Measurements from ENCODE around the gene NDUFA8. TPM values are rescaled to one million over a fixed set of nuclear protein-coding genes. Genes with fewer than 3 reads are reported as not detected.

The NDUFA8 gene
- polyA plus RNA-seq, 1 of the 3 experiments (the other 2 are of a cell fraction): 116 TPM

- Histone ChIP-seq H3K9ac (no peak overlapping the region), H3K27me3 (ENCODE audit: insufficient read depth) (no peaks in the 10 kb centered on the region), H3K4me2 (no peak overlapping the region), H3K4me3 (ENCODE audit: low read depth in 2 of 2, low read length in 1 of 2) (no peak overlapping the region), H3F3A (replicated peaks; ENCODE audit: insufficient read depth) (peaks cover 2% of the 10 kb centered on the region), H3K9me2 (no peaks in the 10 kb centered on the region), H3K4me1 (ENCODE audit: control insufficient read depth in 1 of 2, insufficient read depth in 2 of 2, low read depth in 1 of 2, low read length in 1 of 2) (no peaks in the 10 kb centered on the region), H4K20me1 (ENCODE audit: insufficient read depth) (peaks cover 21% of the 10 kb centered on the region; the same call in 1 of the 2 replicates), H2AFZ (ENCODE audit: low read depth) (no peak overlapping the region), H3K79me2 (ENCODE audit: insufficient read depth) (peaks cover 53% of the 10 kb centered on the region), H3K36me3 (replicated peaks in 1 of 2; ENCODE audit: control insufficient read depth in 1 of 2, insufficient read depth in 2 of 2, low read length in 1 of 2) (peaks cover 16 to 28% of the 10 kb centered on the region in 2 experiments), H3K27ac (ENCODE audit: low read depth in 2 of 2, low read length in 1 of 2) (no peak overlapping the region), H3K9me3 (no peaks in the 10 kb centered on the region)
- ChIA-PET CTCF (interaction anchor here (3.3 to 8.8 kb wide), 2 partner anchors 28 to 199 kb away, joined by 14 to 46 read pairs; no protein-coding TSS in a partner anchor), POLR2A (no interaction called here)
- WGBS (ENCODE audit: low lambda C conversion rate): 83% methylated on average over 4 of the region's 4 CpGs
- no peak for DNase-seq
- TF ChIP-seq POLR2AphosphoS5 (IDR thresholded peaks at IDR 0.05; ENCODE audit: low read depth, low read length) (no peak), MEF2A (IDR thresholded peaks at IDR 0.05; ENCODE audit: borderline replicate concordance, low read depth) (no peak), EP300 (IDR thresholded peaks at IDR 0.05; ENCODE audit: borderline replicate concordance in 1 of 2, low read depth in 1 of 2, low read length in 1 of 2) (no peak), NRF1 (IDR thresholded peaks at IDR 0.05; ENCODE audit: low read depth, low read length) (no peak), MAX (IDR thresholded peaks at IDR 0.05; ENCODE audit: low read depth) (no peak), TAF1 (IDR thresholded peaks at IDR 0.05; ENCODE audit: borderline replicate concordance, low read depth, low read length) (no peak), NFIC (IDR thresholded peaks at IDR 0.05; ENCODE audit: borderline replicate concordance) (no peak), RXRA (IDR thresholded peaks at IDR 0.05; ENCODE audit: borderline replicate concordance, low read depth) (no peak), TCF12 (IDR thresholded peaks at IDR 0.05) (no peak), MXI1 (IDR thresholded peaks at IDR 0.05; ENCODE audit: low read depth, low read length) (no peak), PBX3 (IDR thresholded peaks at IDR 0.05) (no peak), ELF1 (IDR thresholded peaks at IDR 0.05) (no peak)
These were observed 8.2 kb downstream of the NDUFA8 start for GRCh38 chr9:122151267-122151828.

- no peaks in the 10 kb centered on the region for H3K27me3 ChIP-seq (ENCODE audit: insufficient read depth)
- no peak for DNase-seq
- no peak for TF ChIP-seq CTCF (IDR thresholded peaks at IDR 0.05)
- no peak for TF ChIP-seq NRF1 (IDR thresholded peaks at IDR 0.05; ENCODE audit: low read depth, low read length)
- no peak for TF ChIP-seq RFX5 (IDR thresholded peaks at IDR 0.05; ENCODE audit: low read length)
- TF ChIP-seq POLR2AphosphoS5 (IDR thresholded peaks at IDR 0.05; ENCODE audit: low read depth, low read length): no peak
- no peak for TF ChIP-seq USF2 (IDR thresholded peaks at IDR 0.05; ENCODE audit: borderline replicate concordance, low read depth, low read length)
- TF ChIP-seq TCF12 (IDR thresholded peaks at IDR 0.05): no peak
- no peak overlapping the region for H2AFZ ChIP-seq (ENCODE audit: low read depth)
- no peak overlapping the region for H3K9ac ChIP-seq
- ChIA-PET CTCF (interaction anchor here (1.1 to 3.8 kb wide), 9 partner anchors 10 to 205 kb away, joined by 3 to 20 read pairs (median 8); partner anchors contain the start of genes MORN5 and NDUFA8), POLR2A (interaction anchor here (0.7 kb wide), 1 partner anchor 14 kb away, joined by 3 read pairs; the partner anchor contains the start of gene MORN5)
- no peaks in the 10 kb centered on the region for H3K4me1 ChIP-seq (ENCODE audit: control insufficient read depth in 1 of 2, insufficient read depth in 2 of 2, low read depth in 1 of 2, low read length in 1 of 2)
- no peaks in the 10 kb centered on the region for H3K9me2 ChIP-seq
- H4K20me1 ChIP-seq (ENCODE audit: insufficient read depth): no peaks in the 10 kb centered on the region
- H3K79me2 ChIP-seq (ENCODE audit: insufficient read depth): peaks cover 7% of the 10 kb centered on the region; the same call in 1 of the 2 replicates
- no peak overlapping the region for H3K27ac ChIP-seq (ENCODE audit: low read depth in 2 of 2, low read length in 1 of 2)
- H3K4me2 ChIP-seq: no peak overlapping the region
- H3K4me3 ChIP-seq (ENCODE audit: low read depth in 2 of 2, low read length in 1 of 2): no peak overlapping the region
- peaks cover 4% of the 10 kb centered on the region for H3F3A ChIP-seq (replicated peaks; ENCODE audit: insufficient read depth)
- peaks cover 27 to 50% of the 10 kb centered on the region in 2 experiments for H3K36me3 ChIP-seq (replicated peaks in 1 of 2; ENCODE audit: control insufficient read depth in 1 of 2, insufficient read depth in 2 of 2, low read length in 1 of 2)
- 89% methylated on average over 2 of the region's 2 CpGs for WGBS (ENCODE audit: low lambda C conversion rate)
- H3K9me3 ChIP-seq: no peaks in the 10 kb centered on the region
These were observed 14.1 kb downstream of the NDUFA8 start for GRCh38 chr9:122145592-122145863.

All from SK-N-SH (cell line).